Activated T-cell treated with anti-CD3 and anti-CD28 coated beads for 24 hours (primary cell): ENCODE results near the gene MCM3.
A peak's percentile ranks its signal among the peaks of the same experiment; 100 is the strongest.

ENCODE experiments used
- DNase-seq: peaks from one replicate; pipeline ENCODE4 v3.0.0-alpha.2; 2020; ENCODE audit warnings: low read depth

MCM3 gene

DNA sequence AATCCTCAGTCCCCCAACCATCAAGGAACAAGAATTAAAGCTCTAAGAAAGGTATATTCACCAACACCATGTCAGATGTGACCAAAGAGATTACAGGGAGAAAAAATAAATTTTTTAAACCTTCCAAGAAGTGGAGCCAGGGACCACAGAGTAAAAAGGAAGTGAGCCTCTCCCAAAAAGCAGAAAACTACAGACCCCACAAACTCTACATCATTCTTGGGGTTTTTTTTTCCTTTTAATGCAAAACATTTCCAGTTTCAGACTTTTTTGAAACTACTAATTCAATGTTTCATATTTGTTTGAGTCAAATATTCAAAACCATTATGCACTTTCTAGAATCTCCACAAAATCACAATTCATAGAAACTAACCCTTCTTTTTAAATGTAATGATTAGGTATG is 33.4 kb downstream of the MCM3 start:
- no peak for DNase-seq

DNA sequence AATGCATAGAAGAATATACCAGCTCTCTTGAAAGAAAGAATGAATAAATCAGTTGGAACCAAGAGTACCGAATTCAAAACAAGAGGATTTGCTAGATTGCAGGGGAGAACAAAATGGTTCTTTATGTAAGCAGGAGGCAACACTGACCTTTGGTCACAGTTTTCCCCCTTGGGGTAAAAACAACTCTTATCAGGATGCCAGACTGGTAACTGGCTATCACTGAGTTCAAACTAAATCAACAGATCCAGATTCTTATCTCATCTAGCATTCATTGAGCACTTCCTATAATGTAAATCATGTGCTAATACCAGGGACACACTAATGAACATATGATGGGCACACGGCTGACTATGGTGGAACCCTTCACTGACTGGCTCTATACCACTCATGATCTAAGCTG is 35.5 kb downstream of the MCM3 start:
- DNase-seq, result no peak

DNA sequence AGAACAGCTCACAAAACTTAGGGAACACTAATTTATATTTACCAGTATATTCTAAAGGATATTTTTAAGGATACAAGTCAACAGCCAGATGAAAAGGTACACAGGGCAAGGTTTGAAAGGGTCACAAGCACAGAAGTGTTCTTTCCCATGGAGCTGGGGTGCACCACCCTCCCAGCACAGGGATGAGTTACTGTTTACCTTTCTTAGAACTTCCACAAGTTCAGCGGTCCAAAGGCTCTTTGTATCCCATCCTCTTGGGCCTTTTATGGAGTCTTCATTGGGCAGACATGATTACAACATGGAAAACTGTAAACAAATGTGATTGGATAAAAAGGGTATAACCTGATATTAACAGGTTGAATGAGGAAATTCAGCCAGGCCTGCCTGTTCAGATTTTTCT is 39.1 kb downstream of the MCM3 start:
- no peak for DNase-seq

DNA sequence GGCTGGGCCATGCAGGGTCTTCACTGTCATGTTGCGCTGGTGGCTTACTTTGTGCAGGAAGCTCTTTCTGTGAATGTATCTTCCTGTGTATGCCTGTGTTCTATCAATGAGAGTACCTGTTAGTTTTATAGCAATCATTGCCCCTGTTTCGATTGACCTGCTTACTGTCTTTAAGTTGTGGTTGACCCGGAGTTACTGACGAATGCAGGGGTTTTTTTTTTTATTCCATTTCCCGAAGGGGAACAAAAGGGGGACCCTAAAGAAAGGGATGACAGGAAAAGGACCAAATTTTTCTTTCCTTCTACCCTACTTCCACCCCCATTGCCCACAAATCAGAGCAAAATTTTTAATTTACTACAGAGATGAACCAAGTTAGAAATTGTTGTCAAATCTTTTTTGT is 40.1 kb downstream of the MCM3 start, which contains the start of gene IL17F:
IL17F (minus strand) TSS at position 101 of the 400 bp plus-strand sequence; CDS start at position 30, 71 bp downstream.
- no peak for DNase-seq

DNA sequence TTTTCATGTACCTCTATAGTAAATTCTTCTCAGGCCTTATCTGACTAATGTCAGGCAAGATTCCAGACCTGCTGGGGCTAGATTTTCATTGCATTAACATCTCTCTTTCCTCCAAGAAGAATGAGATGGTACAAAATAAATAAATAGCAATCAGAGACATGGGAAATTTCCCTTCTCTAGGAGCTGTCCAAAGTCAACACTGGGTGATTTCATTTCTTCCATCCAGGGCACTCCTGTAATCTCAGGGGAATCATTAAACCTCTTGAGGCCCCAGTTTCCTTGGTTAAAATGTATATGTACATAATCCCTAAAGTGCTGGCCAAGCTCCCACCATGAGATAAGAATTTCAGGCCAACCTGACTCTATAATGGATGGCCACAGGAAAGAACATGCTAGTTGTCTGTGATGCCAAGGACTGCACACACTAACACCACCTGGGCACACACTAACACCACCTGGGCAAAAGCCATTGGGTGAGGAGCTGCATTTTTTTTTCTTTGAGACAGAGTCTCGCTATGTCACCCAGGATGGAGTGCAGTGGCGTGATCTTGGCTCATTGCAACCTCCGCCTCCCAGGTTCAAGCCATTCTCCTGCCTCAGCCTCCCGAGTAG is 41.2 kb downstream of the MCM3 start:
- no peak for DNase-seq

DNA sequence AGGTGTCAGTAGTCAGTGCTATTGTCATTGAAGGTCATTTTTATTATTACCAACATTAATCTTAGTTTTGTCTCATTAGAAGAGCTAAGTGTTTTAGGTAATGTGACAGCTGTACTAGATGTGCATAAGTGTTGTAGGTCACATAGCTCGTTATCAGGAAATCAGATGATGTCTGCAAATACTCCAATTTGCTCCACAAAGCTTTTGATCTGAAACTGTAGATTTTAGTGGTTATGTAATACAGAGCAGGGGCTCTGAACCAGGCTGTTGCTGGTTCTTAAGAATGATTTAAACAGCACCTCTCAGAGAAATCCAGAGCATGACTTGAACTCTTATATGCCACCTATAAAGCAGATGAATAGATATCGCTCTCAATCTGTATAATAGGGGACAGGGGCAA is 42.7 kb downstream of the MCM3 start:
- no peak for DNase-seq

DNA sequence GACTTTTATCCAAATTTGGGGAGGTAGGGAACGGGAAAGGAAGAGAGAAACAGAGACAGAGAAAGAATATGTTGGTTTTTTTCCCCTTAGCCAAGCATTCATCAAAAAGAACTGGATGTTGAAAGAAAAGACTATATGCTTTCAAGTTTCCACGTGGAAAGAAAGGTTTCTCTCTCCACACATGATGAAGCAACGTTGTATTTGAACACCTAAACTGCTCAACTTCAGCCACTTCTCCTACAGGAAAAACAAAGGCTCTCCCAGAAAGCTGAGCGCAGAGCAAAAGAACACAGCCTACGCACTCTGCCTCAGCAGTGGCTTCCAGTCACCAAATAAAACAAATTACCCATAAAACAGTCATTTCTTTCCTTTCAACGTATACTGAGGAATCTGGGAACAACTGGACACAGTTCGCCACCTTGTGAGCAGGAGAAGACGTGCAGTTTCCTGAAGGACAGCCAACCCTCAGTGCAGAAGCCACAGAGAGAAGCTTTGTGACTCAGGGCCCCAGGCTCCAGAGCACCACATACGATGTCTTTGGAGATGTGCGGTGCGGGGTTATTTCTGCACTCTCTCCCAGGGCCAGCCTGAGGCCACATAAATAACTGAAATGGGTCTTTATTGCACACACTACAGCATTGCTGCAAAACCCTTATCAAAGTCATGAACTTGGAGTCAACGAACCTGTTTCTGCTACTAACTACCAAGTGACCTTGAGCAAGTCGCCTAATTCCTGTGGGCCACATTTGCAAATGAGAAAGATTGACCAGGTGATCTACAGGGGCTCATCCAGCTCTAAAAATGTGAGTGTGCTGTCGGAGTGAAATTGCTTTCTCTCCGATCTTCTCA is 50.3 kb downstream of the MCM3 start:
- peak; percentile 32 for DNase-seq

DNA sequence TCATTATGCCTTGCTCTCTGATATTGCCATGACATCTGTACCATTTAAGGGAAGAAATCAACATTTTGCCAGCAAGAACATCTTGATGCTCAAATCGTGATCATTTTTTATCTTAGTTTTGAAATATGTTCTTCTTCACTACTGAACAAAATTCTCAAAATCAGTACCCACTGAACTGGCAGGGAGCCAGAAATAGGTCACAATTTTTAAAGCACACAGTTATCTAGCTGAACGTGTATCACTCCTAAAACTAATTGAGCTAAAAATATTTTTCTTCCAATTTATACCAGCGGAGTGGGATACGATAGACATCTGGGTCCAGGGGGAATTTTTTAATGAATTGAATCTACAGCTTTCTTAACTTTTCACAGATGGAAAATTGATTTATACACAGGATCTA is 51.5 kb downstream of the MCM3 start:
- no peak for DNase-seq

DNA sequence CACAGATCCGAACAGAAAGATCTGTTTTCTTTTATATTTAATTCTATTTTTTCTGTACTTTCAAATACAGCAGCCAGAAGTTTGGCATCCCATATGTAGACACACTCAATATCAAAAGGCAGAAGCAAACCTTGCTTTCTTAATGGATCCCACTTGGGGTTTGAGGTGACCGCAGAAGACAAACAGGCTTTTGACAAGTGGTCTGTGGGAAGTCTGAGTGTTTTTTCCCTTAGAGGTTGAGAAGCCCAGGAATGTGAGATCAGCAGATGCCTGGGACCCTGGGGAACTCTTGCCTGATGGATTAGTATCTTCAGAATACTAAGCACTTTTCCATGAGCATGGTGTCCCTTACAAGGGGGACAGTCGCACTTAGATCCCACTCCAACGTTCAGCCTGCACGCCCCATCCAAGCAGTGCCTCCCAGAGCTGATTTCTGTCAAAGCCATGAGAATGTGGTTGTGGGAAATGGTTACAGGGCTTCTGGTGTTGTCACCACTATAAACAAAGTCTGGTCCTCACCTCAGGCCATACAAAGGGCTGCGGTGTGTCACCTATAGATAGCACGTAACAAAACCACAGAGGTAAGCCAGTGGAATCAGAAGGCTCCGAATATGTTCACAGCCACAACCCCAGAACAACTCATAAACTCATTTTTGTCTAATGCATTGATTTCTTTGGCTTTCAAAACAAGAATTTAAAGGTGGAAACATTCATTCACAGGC is 53.0 kb downstream of the MCM3 start:
- no peak for DNase-seq

DNA sequence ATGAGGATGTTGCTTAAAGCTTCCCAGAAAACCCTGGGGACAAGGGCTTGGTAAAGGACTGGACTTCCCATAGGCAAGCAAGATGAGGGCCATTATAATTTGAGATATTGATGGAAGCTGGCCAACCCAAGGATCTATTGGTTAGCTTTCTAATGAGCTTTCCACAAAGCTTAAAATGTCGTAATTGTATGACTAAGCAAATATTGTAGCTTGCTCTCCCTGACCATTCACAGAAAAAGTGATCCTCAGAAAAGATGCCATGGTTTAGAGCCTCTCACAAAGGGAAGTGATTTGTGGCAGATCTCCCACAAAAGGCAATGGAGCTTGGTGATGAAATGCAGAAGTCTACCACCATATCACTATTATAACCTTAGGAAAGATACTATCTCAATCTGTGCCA is 53.9 kb downstream of the MCM3 start:
- no peak for DNase-seq

DNA sequence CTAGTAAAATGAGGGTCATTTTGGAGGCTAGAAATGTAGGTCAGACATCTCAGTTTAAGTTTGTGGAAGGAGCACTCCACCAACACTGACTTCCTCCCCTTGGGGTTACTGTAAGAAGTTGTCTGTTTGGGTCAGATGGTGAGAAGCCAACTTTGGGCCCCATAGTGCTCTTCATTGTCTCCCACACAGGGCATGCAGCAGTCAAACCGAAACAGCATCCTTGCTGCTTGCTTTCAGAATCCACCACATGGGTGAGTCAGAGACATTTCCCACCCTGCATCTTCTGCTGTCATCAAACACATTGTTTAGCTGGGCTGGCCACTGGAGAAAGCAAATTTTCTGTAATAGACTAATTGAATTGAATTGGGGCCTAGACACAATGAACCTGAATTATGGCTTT is 57.0 kb downstream of the MCM3 start:
- DNase-seq, result peak; percentile 66

DNA sequence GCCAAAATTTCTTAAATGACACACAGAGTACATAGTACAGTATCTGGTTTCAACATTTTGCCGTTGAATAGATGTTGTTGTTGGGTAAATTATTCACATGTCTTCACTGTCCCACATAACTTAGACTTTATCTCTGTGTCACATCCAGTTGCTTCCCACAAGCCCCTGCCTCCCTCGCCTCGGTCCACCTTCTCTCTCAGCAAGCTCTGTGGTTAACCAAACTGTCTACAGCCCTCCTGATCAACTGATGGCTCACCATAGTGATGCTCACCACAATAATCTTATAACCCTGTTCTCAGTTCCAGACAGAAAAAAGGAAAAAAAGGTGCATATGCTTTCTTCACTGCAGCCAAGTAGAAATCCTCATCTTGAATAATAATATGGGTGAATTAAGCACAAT is 63.2 kb downstream of the MCM3 start:
- DNase-seq, result peak; percentile 32

DNA sequence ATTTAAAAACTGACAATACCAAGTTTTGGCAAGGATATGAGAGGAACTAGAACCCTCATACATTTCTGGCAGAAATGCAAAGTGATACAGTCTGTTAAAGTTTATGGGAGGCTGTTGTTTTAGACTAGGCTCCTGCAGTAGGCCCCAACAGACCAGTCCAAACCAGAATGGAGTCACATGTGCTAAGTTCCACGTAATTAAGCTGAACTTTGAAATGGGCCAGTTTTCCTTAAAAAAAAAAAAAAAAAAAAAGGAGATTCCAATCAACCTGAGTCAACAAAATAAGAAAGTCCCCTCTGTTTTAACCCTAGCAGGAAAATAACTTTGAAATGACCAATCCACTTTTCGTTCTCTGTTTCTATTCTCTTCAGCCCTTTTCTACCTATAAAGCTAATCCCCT is 66.8 kb downstream of the MCM3 start:
- no peak for DNase-seq

DNA sequence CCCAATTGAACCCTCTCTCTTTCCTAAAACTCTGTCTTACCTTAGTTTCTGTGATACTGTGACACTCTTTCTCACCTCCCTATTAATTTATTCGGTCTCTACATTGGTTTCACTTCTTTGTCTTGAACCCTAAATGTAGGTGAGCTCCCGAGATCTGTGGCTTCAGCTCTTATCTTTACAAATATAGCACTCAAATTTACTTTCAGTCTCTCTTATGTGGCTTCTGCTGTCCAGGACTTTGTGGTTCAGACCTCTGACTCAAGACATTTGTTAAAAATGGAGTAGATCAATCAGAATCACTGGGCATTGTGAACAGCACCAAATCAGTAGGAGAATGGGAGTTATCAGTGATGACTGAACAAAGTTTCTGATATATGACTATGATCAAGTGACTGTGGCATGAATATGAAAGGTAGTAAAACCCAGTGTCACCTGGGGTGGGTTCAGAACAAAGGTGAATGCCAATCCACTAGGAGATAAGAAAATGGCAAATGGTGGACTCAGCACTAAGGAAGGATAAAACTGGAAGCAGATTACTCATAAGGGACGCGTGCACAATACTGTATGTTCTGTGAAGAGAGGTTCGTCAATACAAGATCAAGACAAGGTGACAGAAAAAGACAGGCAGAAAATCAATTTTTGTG is 67.5 kb downstream of the MCM3 start:
- DNase-seq, result no peak

DNA sequence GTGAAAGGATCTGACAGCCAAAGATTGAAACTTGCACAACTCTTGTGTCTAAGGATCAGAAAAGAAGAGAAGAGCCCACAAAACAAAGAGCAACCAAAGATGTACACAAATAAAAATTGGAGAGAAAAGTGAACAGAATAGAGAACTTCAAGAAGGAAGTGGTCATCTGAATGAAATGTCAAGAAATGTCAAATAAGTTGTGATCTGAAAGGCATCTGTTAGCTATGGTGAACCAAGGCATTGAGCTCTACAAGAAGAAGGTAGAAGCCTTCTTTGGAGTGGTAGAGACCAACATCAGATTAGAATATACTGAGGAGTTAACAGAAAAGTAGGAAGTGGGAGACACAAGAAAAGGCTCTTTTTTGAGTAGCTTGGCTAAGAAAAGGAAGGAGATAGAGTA is 68.8 kb downstream of the MCM3 start:
- DNase-seq, result no peak
